SK-N-MC (cell line): ENCODE data around the gene ME1.

Experiments
- EZH2 ChIP-seq: fragments of 200-600 bp; sonication (generic); IDR thresholded peaks from one replicate; pipeline ENCODE4 v1.6.1; 2017; ENCODE audit warnings: antibody characterized with exemption
- POLR2AphosphoS5 ChIP-seq: IDR thresholded peaks from 2 replicates; pipeline ENCODE4 v1.6.1; 2012; ENCODE audit warnings: mild to moderate bottlenecking, low read depth, low read length, borderline replicate concordance

GRCh38 chr6:83167726-83168278 lies 263.0 kb downstream of the ME1 start:
- no peak for TF ChIP-seq POLR2AphosphoS5
- no peak for TF ChIP-seq EZH2
